Measurements from ENCODE around the gene RNF31. TPM values are rescaled to one million over a fixed set of nuclear protein-coding genes. Genes with fewer than 3 reads are reported as not detected.
A peak's percentile ranks its signal among the peaks of the same experiment; 100 is the strongest.

Gene RNF31
- total RNA-seq, 4 donors from 2014 or later = 19.0 to 38.9 (median 32.0) TPM

DNA sequence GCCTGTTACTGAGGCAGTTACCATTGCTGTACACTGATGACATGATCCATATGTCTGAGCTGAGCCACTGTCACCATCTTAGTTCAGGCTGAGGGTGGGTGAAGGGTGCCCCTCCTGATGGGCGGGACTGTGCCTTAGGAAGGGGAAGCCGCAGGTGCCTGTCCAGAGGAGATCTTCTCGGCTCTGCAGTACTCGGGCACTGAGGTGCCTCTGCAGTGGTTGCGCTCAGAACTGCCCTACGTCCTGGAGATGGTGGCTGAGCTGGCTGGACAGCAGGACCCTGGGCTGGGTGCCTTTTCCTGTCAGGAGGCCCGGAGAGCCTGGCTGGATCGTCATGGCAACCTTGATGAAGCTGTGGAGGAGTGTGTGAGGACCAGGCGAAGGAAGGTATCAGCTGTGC is 3.7 kb downstream of the RNF31 start:
- no peak for ATAC-seq
- Histone ChIP-seq H3K9me3 (no peaks in the 10 kb centered on the region), H3K27ac (no peak overlapping the region), H3K36me3 (peaks cover 0 to 77% of the 10 kb centered on the region in 2 donors), H3K4me1 (peaks cover 0 to 36% (median 12%) of the 10 kb centered on the region in 3 donors), H3K4me3 (no peak overlapping the region), H3K27me3 (no peaks in the 10 kb centered on the region)
- WGBS, 2 donors (ENCODE audit: low coverage in 1 of 2) = 60 to 78% methylated on average over 1 to 3 of the region's 9 CpGs
- TF ChIP-seq EP300 (IDR thresholded peaks at IDR 0.05) = no peak
- TF ChIP-seq, protein P1, sequence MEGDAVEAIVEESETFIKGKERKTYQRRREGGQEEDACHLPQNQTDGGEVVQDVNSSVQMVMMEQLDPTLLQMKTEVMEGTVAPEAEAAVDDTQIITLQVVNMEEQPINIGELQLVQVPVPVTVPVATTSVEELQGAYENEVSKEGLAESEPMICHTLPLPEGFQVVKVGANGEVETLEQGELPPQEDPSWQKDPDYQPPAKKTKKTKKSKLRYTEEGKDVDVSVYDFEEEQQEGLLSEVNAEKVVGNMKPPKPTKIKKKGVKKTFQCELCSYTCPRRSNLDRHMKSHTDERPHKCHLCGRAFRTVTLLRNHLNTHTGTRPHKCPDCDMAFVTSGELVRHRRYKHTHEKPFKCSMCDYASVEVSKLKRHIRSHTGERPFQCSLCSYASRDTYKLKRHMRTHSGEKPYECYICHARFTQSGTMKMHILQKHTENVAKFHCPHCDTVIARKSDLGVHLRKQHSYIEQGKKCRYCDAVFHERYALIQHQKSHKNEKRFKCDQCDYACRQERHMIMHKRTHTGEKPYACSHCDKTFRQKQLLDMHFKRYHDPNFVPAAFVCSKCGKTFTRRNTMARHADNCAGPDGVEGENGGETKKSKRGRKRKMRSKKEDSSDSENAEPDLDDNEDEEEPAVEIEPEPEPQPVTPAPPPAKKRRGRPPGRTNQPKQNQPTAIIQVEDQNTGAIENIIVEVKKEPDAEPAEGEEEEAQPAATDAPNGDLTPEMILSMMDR (IDR thresholded peaks at IDR 0.05) = no peak
- no peak for TF ChIP-seq POLR2AphosphoS5 (IDR thresholded peaks at IDR 0.05)
- no peak for TF ChIP-seq POLR2A (IDR thresholded peaks at IDR 0.05)

DNA sequence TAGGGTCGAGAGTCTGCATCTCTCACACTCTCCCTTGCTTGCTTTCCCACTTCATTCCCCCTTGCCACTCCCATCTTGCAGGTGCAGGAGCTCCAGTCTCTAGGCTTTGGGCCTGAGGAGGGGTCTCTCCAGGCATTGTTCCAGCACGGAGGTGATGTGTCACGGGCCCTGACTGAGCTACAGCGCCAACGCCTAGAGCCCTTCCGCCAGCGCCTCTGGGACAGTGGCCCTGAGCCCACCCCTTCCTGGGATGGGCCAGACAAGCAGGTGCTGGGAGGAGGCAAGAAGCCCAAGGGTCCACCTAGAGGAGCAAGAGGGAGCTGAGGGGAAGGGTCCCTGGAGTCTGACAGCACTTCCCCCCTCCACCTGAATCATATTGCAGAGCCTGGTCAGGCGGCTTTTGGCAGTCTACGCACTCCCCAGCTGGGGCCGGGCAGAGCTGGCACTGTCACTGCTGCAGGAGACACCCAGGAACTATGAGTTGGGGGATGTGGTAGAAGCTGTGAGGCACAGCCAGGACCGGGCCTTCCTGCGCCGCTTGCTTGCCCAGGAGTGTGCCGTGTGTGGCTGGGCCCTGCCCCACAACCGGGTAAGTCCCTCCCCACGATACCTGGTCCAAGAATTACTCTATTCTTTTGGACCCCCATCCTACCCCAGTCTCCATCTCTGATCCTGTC is 4.2 kb downstream of the RNF31 start:
- no peaks in the 10 kb centered on the region for H3K27me3 ChIP-seq
- H3K4me3 ChIP-seq = no peak overlapping the region
- no peaks in the 10 kb centered on the region for H3K9me3 ChIP-seq
- H3K36me3 ChIP-seq = peaks cover 0 to 82% of the 10 kb centered on the region in 2 donors
- no peak overlapping the region for H3K27ac ChIP-seq
- H3K4me1 ChIP-seq = peaks cover 0 to 33% (median 12%) of the 10 kb centered on the region in 3 donors
- 87 to 95% methylated on average over 4 to 5 of the region's 16 CpGs for whole genome bisulfite sequencing, 2 donors (ENCODE audit: low coverage in 1 of 2)
- peak in 1 of 2 donors; percentile 11 for TF ChIP-seq POLR2A (IDR thresholded peaks at IDR 0.05)
- no peak for TF ChIP-seq EP300 (IDR thresholded peaks at IDR 0.05)
- no peak for ATAC-seq

DNA sequence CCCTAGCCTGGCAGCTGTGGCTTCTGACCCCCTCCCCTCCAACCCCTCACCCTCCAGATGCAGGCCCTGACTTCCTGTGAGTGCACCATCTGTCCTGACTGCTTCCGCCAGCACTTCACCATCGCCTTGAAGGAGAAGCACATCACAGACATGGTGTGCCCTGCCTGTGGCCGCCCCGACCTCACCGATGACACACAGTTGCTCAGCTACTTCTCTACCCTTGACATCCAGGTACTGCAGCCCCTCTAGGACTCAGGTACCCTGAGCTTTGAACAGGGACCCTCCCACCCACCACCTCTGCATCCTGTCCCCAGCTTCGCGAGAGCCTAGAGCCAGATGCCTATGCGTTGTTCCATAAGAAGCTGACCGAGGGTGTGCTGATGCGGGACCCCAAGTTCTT is 7.8 kb downstream of the RNF31 start:
- H3K4me1 ChIP-seq = peaks cover 0 to 8% (median 0%) of the 10 kb centered on the region in 3 donors
- peaks cover 0 to 96% of the 10 kb centered on the region in 2 donors for H3K36me3 ChIP-seq
- H3K9me3 ChIP-seq = no peaks in the 10 kb centered on the region
- no peaks in the 10 kb centered on the region for H3K27me3 ChIP-seq
- no peak overlapping the region for H3K4me3 ChIP-seq
- WGBS, 2 donors (ENCODE audit: low coverage in 1 of 2) = 89 to 90% methylated on average over 2 to 3 of the region's 10 CpGs
- TF ChIP-seq POLR2A (IDR thresholded peaks at IDR 0.05) (no peak), EP300 (IDR thresholded peaks at IDR 0.05) (no peak)
- H3K27ac ChIP-seq = peak overlapping the region in 1 of 4 donors; percentile 2
- ATAC-seq = no peak

DNA sequence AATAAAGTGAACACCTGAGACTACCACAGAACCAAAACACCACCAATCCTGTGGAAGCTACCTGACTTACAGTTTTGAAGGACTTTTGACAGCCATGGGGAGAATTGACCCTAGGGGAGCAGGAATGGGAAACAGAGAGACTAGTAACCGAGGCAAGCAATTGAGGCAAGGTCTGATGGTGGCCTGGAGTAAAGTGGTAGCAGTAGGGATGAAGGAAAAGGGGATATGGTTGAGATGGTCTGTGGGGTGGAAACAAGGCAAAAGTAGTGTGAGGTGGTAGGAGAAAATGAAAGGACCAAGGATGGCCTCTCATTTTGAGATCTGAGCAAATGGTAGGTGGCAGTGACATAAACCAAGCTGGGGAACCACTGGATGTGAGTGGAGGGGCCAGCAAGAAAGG is 9.5 kb downstream of the RNF31 start:
- peaks cover 0 to 84% of the 10 kb centered on the region in 2 donors for H3K36me3 ChIP-seq
- WGBS, 2 donors (ENCODE audit: low coverage in 1 of 2) = 83 to 88% methylated on average over 1 of the region's 1 CpG
- ATAC-seq = no peak
- H3K27me3 ChIP-seq = no peaks in the 10 kb centered on the region
- no peak overlapping the region for H3K27ac ChIP-seq
- TF ChIP-seq POLR2A (IDR thresholded peaks at IDR 0.05) (no peak), POLR2AphosphoS5 (IDR thresholded peaks at IDR 0.05) (no peak), EP300 (IDR thresholded peaks at IDR 0.05) (no peak)
- TF ChIP-seq, protein P1 (IDR thresholded peaks at IDR 0.05) = no peak
- peaks cover 0 to 14% (median 6%) of the 10 kb centered on the region in 3 donors for H3K4me1 ChIP-seq
- no peak overlapping the region for H3K4me3 ChIP-seq
- no peaks in the 10 kb centered on the region for H3K9me3 ChIP-seq

DNA sequence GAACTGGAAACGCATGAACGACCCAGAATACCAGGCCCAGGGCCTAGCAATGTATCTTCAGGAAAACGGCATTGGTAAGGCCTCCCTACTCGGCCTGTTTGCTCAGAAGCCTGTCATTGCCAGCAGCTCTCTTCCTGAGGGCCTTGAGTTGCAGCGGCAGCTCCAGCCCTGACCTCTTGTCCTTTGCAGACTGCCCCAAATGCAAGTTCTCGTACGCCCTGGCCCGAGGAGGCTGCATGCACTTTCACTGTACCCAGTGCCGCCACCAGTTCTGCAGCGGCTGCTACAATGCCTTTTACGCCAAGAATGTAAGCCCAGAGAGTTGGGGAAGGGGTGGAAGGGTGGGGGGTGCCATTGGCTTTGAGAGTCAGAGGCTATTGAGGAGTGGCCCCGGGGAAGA is 10.0 kb downstream of the RNF31 start:
- Histone ChIP-seq H3K4me1 (peaks cover 0 to 19% (median 10%) of the 10 kb centered on the region in 3 donors), H3K27me3 (no peaks in the 10 kb centered on the region), H3K9me3 (no peaks in the 10 kb centered on the region), H3K27ac (no peak overlapping the region), H3K4me3 (no peak overlapping the region), H3K36me3 (peaks cover 0 to 79% of the 10 kb centered on the region in 2 donors)
- 100% methylated on average over 1 of the region's 12 CpGs; no CpG with 5 or more reads in 1 of the 2 donors for WGBS, 2 donors (ENCODE audit: low coverage in 1 of 2)
- ATAC-seq = no peak
- no peak for TF ChIP-seq POLR2AphosphoS5 (IDR thresholded peaks at IDR 0.05)

DNA sequence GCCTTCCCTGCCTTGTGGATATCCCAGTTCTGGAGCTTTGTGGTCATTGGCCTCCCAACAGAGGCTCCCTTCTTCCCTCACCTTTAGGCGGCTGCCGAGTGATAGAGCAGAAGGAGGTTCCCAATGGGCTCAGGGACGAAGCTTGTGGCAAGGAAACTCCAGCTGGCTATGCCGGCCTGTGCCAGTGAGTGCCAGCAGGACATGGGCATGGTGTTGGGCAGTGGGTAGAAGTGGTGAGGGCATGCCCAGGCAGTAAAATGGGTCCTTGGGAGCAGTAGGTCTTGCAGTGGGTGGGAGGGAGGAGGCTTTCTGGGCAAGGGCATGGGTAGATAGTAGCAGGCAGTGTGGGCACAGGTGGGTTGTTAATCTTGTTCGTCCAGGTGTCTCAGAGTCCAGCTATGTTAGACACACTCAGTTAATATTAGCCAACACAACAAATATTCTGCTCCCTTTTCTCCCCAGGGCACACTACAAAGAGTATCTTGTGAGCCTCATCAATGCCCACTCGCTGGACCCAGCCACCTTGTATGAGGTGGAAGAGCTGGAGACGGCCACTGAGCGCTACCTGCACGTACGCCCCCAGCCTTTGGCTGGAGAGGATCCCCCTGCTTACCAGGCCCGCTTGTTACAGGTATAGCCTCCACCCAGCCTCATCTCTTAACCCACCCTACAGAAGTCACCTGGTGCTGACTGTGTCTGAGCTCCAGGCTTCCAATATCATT is 12.6 kb downstream of the RNF31 start:
- Histone ChIP-seq H3K27ac (peak overlapping the region in 3 of 4 donors; percentile 91 to 92 (median 91)), H3K9me3 (no peaks in the 10 kb centered on the region), H3K4me3 (no peak overlapping the region), H3K36me3 (peaks cover 0 to 76% of the 10 kb centered on the region in 2 donors), H3K4me1 (peaks cover 0 to 45% (median 24%) of the 10 kb centered on the region in 3 donors), H3K27me3 (no peaks in the 10 kb centered on the region)
- 60 to 80% methylated on average over 2 of the region's 11 CpGs for WGBS, 2 donors (ENCODE audit: low coverage in 1 of 2)
- ATAC-seq = no peak
- TF ChIP-seq EP300 (IDR thresholded peaks at IDR 0.05) = no peak
- TF ChIP-seq POLR2A (IDR thresholded peaks at IDR 0.05) = no peak

Measured in gastroesophageal sphincter (tissue), 4 donors.